SK-N-SH treated with all-trans-retinoic acid at 6 μM for 48 hours (cell line): ENCODE results near the gene TMEFF2.

Experiments
- ISL1 ChIP-seq: fragments of 250-450 bp; sonication (Bioruptor Pico); IDR thresholded peaks from 2 replicates; pipeline ENCODE4 v2.1.2; 2022; ENCODE audit warnings: mild to moderate bottlenecking, moderate library complexity
- OSR1 ChIP-seq: fragments of 250-450 bp; sonication (Bioruptor Pico); IDR thresholded peaks from 2 replicates; pipeline ENCODE4 v1.8.0; 2022; ENCODE audit warnings: moderate library complexity, mild to moderate bottlenecking, inconsistent platforms
- RARB ChIP-seq: fragments of 250-450 bp; sonication (Bioruptor Pico); IDR thresholded peaks from 2 replicates; pipeline ENCODE4 v1.8.0; 2021; ENCODE audit warnings: mild to moderate bottlenecking, moderate library complexity
- SNAI2 ChIP-seq: fragments of 250-450 bp; sonication (Bioruptor Pico); IDR thresholded peaks from 2 replicates; pipeline ENCODE4 v1.5.0; 2020; ENCODE audit warnings: mild to moderate bottlenecking, moderate library complexity
- TOX ChIP-seq: fragments of 250-450 bp; sonication (Bioruptor Pico); IDR thresholded peaks from 2 replicates; pipeline ENCODE4 v1.8.0; 2021; ENCODE audit warnings: mild to moderate bottlenecking, moderate library complexity, borderline replicate concordance
- ZC3H10 ChIP-seq: fragments of 250-450 bp; sonication (Bioruptor Pico); IDR thresholded peaks from 2 replicates; pipeline ENCODE4 v1.5.1; 2021; ENCODE audit warnings: mild to moderate bottlenecking, moderate library complexity
- ZFP3 ChIP-seq: fragments of 250-450 bp; sonication (Bioruptor Pico); IDR thresholded peaks from 2 replicates; pipeline ENCODE4 v1.5.0; 2020; ENCODE audit warnings: mild to moderate bottlenecking, moderate library complexity
- ZNF565 ChIP-seq: fragments of 450-650 bp; formaldehyde crosslinking; conservative IDR thresholded peaks from 2 replicates; pipeline ENCODE4 v1.5.0; 2020; ENCODE audit warnings: low read depth, mild to moderate bottlenecking, moderate library complexity
- ZNF70 ChIP-seq: fragments of 450-650 bp; formaldehyde crosslinking; IDR thresholded peaks from 2 replicates; pipeline ENCODE4 v1.5.0; 2020; ENCODE audit warnings: mild to moderate bottlenecking, moderate library complexity
- ZNF8 ChIP-seq: fragments of 450-650 bp; formaldehyde crosslinking; IDR thresholded peaks from 2 replicates; pipeline ENCODE4 v1.5.0; 2020; ENCODE audit warnings: mild to moderate bottlenecking, moderate library complexity
- TF ChIP-seq, protein P1 (sequence below): fragments of 250-450 bp; sonication (Bioruptor Pico); IDR thresholded peaks from 2 replicates; pipeline ENCODE4 v1.5.1; 2020; ENCODE audit warnings: low read depth, mild to moderate bottlenecking, moderate library complexity

DNA sequence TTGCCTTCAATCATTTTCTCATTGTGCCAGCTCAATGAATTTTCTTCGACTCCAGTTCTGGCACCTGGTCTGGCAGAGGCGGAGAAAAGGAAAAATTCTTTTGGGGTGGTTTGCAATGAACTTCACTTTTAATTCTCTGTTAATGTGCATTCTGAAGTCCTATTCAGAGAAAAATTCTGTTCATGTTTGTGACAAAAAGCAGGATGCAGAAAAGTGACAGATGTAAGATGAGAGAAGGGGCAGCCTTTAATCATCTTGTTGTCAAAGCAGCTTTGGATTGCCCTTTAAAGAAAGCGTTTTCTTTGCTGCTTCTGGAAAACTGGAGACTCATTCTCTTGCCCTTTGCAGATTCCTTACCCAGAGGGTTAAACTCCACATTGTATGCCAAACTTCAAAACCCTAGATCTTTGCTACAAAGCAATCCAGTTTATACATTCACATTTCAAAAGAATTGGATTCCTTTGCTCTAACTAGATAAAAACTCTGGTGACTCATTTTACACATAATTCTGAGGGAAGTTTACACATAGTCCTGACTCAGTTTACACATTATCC is 253.3 kb downstream of the TMEFF2 start:
- no peak for TF ChIP-seq ZNF8
- no peak for TF ChIP-seq ZNF70 (CRISPR knock-in tag)
- TF ChIP-seq OSR1 (CRISPR knock-in tag) = no peak
- no peak for TF ChIP-seq ZFP3 (CRISPR knock-in tag)
- TF ChIP-seq, protein P1, sequence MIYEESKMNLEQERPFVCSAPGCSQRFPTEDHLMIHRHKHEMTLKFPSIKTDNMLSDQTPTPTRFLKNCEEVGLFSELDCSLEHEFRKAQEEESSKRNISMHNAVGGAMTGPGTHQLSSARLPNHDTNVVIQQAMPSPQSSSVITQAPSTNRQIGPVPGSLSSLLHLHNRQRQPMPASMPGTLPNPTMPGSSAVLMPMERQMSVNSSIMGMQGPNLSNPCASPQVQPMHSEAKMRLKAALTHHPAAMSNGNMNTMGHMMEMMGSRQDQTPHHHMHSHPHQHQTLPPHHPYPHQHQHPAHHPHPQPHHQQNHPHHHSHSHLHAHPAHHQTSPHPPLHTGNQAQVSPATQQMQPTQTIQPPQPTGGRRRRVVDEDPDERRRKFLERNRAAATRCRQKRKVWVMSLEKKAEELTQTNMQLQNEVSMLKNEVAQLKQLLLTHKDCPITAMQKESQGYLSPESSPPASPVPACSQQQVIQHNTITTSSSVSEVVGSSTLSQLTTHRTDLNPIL (CRISPR knock-in tag) = no peak
- no peak for TF ChIP-seq ZC3H10 (CRISPR knock-in tag)
- TF ChIP-seq ISL1 (CRISPR knock-in tag) = no peak
- no peak for TF ChIP-seq SNAI2 (CRISPR knock-in tag)
- TF ChIP-seq RARB (CRISPR knock-in tag) = no peak
- no peak for TF ChIP-seq ZNF565 (CRISPR knock-in tag)
- TF ChIP-seq TOX (CRISPR knock-in tag) = no peak
